ENCODE results near the gene CTAGE1. TPM values are rescaled to one million over a fixed set of nuclear protein-coding genes. Genes with fewer than 3 reads are reported as not detected.

The CTAGE1 gene
- total and polyA plus RNA-seq, 2 donors (not counting 3 experiments of a cell fraction or from before 2014, with no cell fraction given): not detected

DNA sequence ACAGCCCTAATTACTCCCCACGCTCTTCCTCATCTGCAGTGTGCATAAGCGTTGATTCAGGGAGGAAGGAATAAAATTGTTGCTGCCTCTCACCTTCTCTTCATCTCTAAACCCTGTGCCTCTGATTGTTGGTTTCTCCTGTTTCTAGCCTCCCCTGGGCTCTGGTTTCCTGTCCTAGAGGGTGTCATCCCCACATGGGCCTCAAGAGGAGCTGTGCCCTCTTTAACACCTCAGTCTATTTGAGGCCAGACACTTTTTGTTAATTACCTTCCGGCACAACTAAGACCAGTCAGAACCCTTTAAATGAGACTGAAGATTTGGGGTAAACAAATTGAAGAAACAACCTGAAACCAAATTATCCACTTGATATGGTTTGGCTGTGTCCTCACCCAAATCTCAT lies 9.7 kb downstream of the CTAGE1 start:
- H3K4me1 ChIP-seq (ENCODE audit: control insufficient read depth, extremely low read depth, insufficient read depth, low read length): no peaks in the 10 kb centered on the region

More for the DNA sequence above, 9.7 kb downstream of the CTAGE1 start:
- H3K27ac ChIP-seq (ENCODE audit: insufficient read depth, low read depth, low read length): no peak overlapping the region
- H3K9ac ChIP-seq (replicated peaks; ENCODE audit: extremely low read depth, insufficient read depth, low read length): no peak overlapping the region
- H3K27me3 ChIP-seq (ENCODE audit: control insufficient read depth in 2 of 2, insufficient read depth in 2 of 2, low read length in 2 of 2): no peaks in the 10 kb centered on the region
- no peak for DNase-seq (ENCODE audit: low read depth, low spot score)
- no peaks in the 10 kb centered on the region for H4K20me1 ChIP-seq (replicated peaks; ENCODE audit: control insufficient read depth, extremely low read depth, insufficient read depth, low read length)
- no peaks in the 10 kb centered on the region for H3K79me2 ChIP-seq (ENCODE audit: control insufficient read depth, insufficient read depth, low read length)
- TF ChIP-seq MYC (IDR thresholded peaks at IDR 0.05; ENCODE audit: low read depth, low read length) (no peak), POLR2A (IDR thresholded peaks at IDR 0.05; ENCODE audit: low read depth, low read length) (no peak), POLR2AphosphoS5 (IDR thresholded peaks at IDR 0.05; ENCODE audit: insufficient read depth, low read depth, low read length) (no peak), JUN (IDR thresholded peaks at IDR 0.05; ENCODE audit: borderline replicate concordance, insufficient read depth, insufficient read length, low read depth) (no peak), GATA2 (IDR thresholded peaks at IDR 0.05; ENCODE audit: insufficient read depth, insufficient read length, low read depth, low read length) (no peak), EZH2 (IDR thresholded peaks at IDR 0.05; ENCODE audit: borderline replicate concordance, low read depth, low read length, severe bottlenecking) (no peak), FOS (IDR thresholded peaks at IDR 0.05; ENCODE audit: borderline replicate concordance, insufficient read depth, low read length) (no peak)
- TF ChIP-seq, protein P1, sequence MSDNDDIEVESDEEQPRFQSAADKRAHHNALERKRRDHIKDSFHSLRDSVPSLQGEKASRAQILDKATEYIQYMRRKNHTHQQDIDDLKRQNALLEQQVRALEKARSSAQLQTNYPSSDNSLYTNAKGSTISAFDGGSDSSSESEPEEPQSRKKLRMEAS (IDR thresholded peaks at IDR 0.05; ENCODE audit: insufficient read depth, insufficient read length): no peak
- TF ChIP-seq, protein P2, sequence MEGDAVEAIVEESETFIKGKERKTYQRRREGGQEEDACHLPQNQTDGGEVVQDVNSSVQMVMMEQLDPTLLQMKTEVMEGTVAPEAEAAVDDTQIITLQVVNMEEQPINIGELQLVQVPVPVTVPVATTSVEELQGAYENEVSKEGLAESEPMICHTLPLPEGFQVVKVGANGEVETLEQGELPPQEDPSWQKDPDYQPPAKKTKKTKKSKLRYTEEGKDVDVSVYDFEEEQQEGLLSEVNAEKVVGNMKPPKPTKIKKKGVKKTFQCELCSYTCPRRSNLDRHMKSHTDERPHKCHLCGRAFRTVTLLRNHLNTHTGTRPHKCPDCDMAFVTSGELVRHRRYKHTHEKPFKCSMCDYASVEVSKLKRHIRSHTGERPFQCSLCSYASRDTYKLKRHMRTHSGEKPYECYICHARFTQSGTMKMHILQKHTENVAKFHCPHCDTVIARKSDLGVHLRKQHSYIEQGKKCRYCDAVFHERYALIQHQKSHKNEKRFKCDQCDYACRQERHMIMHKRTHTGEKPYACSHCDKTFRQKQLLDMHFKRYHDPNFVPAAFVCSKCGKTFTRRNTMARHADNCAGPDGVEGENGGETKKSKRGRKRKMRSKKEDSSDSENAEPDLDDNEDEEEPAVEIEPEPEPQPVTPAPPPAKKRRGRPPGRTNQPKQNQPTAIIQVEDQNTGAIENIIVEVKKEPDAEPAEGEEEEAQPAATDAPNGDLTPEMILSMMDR (IDR thresholded peaks at IDR 0.05; ENCODE audit: extremely low read depth in 1 of 2, insufficient read depth in 1 of 2, low read depth in 1 of 2, low read length in 2 of 2): no peak
- no peak overlapping the region for H3K4me3 ChIP-seq (replicated peaks in 1 of 3; ENCODE audit: insufficient read depth in 1 of 3, low read depth in 1 of 3, low read length in 3 of 3)
- intact Hi-C loops (cut with micrococcal nuclease): no loop called here
- H2AFZ ChIP-seq (ENCODE audit: low read depth, low read length): no peak overlapping the region
- H3K9me1 ChIP-seq (replicated peaks; ENCODE audit: control insufficient read depth, extremely low read depth, insufficient read depth, low read length): no peaks in the 10 kb centered on the region
- H3K4me2 ChIP-seq (ENCODE audit: insufficient read depth, low read length): no peak overlapping the region
- ChIA-PET POLR2A (no interaction called here), CTCF (interaction anchor here (1.3 to 2.5 kb wide), 2 partner anchors 9 to 30 kb away, joined by 3 to 10 read pairs; no protein-coding TSS in a partner anchor)
- dilution Hi-C loops (cut with MboI; ENCODE audit: extremely low pct_ligation_motif_present, low sequenced_read_pairs): no loop called here
- no peak for FAIRE-seq
- H3K9me3 ChIP-seq (replicated peaks; ENCODE audit: control insufficient read depth, insufficient read depth, low read length): no peaks in the 10 kb centered on the region
- no peaks in the 10 kb centered on the region for H3K36me3 ChIP-seq (ENCODE audit: control insufficient read depth in 2 of 2, extremely low read depth in 1 of 2, insufficient read depth in 2 of 2, low read length in 2 of 2)
- BruUV-seq (replicated peaks): no TSS peak

Data from endothelial cell of umbilical vein (primary cell).